Colonic mucosa (tissue), 4 donors: Measurements from ENCODE around the gene PSMD12. TPM values are rescaled to one million over a fixed set of nuclear protein-coding genes. Genes with fewer than 3 reads are reported as not detected.
"Not testable (repeated sequence)": the region's sequence is repeated elsewhere in the genome, so short reads cannot be mapped to it uniquely, and the experiment has no call there.

Experiments used
- DNase-seq: peaks from one replicate; pipeline ENCODE4 v3.0.0-alpha.2; 2020
- H3K27ac ChIP-seq: fragments of 200-600 bp; one replicate; pipeline ENCODE4 v1.8.0; 2021
- H3K27me3 ChIP-seq: fragments of 200-600 bp; one replicate; pipeline ENCODE4 v1.8.0; 2021
- H3K36me3 ChIP-seq: fragments of 200-600 bp; one replicate; pipeline ENCODE4 v1.8.0; 2021
- H3K4me1 ChIP-seq: fragments of 200-600 bp; one replicate; pipeline ENCODE4 v1.8.0; 2021; ENCODE audit warnings: mild to moderate bottlenecking
- H3K4me3 ChIP-seq: fragments of 200-600 bp; one replicate; pipeline ENCODE4 v1.8.0; 2021
- H3K9ac ChIP-seq, 2 donors: one replicate each; pipeline ENCODE4 v1.7.0; 2013; ENCODE audit warnings: control low read depth in 2 of 2, low read depth in 2 of 2, low read length in 2 of 2
- H3K9me3 ChIP-seq: fragments of 200-600 bp; one replicate; pipeline ENCODE4 v1.8.0; 2021
- intact Hi-C: fragments of 100-400 bp; cut with DNase I; formaldehyde crosslinking; loops from one replicate; pipeline ENCODE4 v1.14.1; 2022
- total RNA-seq, 2 donors: library from RNA; stranded (reverse); fragmentation: NEBNext Ultra II Directional in 1 of 2; extraction: Animal tissue kit (Norgen Biotek cat#: 25700) in 1 of 2; gene quantifications; one replicate each; pipeline ENCODE4 v1.2.1, GENCODE V29; 2021
- TF ChIP-seq, protein P1 (sequence below): fragments of 200-600 bp; IDR thresholded peaks from one replicate; pipeline ENCODE4 v1.8.0; 2022; ENCODE audit warnings: antibody characterized with exemption, mild to moderate bottlenecking
- donor health status: healthy.
- donor health status: DM: no; HTN: no; CAD: no.
- donor health status: DM: no; HTN: no; CAD: no.

The PSMD12 gene
- total RNA-seq, 2 donors from 2014 or later: 39.4 to 51.1 TPM

DNA sequence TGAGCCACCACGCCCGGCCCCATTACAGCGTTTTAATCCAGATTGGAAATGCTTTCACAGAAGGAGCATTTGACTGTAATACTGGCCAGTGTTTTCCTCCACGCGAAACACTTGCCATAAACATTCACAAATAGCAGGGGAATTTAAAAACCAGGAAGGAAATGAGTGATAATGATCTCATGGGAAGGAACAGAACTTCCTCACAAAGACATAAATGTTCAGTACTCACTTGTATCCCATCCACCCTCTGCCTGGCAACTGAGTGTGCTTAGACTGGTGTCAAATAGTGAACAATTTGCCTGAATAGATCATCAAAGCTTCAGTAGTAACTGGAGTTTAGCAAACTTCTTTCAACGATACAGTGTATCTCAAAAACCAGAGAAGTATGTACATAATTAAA is 54.1 kb downstream of the PSMD12 start:
- H3K9me3 ChIP-seq: no peaks in the 10 kb centered on the region
- H3K36me3 ChIP-seq: no peaks in the 10 kb centered on the region
- H3K4me3 ChIP-seq: no peak overlapping the region
- no peak overlapping the region for H3K9ac ChIP-seq
- H3K27me3 ChIP-seq: no peaks in the 10 kb centered on the region
- no peak overlapping the region for H3K27ac ChIP-seq
- TF ChIP-seq, protein P1, sequence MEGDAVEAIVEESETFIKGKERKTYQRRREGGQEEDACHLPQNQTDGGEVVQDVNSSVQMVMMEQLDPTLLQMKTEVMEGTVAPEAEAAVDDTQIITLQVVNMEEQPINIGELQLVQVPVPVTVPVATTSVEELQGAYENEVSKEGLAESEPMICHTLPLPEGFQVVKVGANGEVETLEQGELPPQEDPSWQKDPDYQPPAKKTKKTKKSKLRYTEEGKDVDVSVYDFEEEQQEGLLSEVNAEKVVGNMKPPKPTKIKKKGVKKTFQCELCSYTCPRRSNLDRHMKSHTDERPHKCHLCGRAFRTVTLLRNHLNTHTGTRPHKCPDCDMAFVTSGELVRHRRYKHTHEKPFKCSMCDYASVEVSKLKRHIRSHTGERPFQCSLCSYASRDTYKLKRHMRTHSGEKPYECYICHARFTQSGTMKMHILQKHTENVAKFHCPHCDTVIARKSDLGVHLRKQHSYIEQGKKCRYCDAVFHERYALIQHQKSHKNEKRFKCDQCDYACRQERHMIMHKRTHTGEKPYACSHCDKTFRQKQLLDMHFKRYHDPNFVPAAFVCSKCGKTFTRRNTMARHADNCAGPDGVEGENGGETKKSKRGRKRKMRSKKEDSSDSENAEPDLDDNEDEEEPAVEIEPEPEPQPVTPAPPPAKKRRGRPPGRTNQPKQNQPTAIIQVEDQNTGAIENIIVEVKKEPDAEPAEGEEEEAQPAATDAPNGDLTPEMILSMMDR: no peak
- DNase-seq: no peak
- intact Hi-C loops: no loop called here
- no peaks in the 10 kb centered on the region for H3K4me1 ChIP-seq

DNA sequence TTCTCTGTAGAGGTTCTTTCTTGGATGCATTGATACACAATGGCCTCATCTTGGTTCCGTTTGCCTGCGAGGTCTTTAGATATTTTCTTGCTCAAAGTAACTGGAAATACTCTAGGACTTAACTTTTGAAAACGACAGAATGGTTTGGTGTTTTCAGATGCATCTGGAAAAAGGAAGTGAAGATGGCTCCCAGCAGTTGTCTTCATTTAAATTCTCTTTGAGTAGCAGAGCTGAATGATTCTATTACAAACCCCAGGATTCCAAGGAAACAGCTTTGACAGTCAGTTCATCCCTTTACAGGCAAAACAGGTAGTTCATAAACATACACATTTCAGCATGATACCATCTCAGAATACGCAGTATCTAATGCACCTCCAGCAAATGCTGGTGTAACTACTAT is 54.8 kb downstream of the PSMD12 start:
- Histone ChIP-seq H3K36me3 (no peaks in the 10 kb centered on the region), H3K9me3 (no peaks in the 10 kb centered on the region), H3K4me1 (no peaks in the 10 kb centered on the region), H3K27me3 (no peaks in the 10 kb centered on the region), H3K4me3 (no peak overlapping the region), H3K27ac (no peak overlapping the region), H3K9ac (no peak overlapping the region)
- DNase-seq: no peak
- intact Hi-C loops: no loop called here
- TF ChIP-seq, protein P1: no peak

DNA sequence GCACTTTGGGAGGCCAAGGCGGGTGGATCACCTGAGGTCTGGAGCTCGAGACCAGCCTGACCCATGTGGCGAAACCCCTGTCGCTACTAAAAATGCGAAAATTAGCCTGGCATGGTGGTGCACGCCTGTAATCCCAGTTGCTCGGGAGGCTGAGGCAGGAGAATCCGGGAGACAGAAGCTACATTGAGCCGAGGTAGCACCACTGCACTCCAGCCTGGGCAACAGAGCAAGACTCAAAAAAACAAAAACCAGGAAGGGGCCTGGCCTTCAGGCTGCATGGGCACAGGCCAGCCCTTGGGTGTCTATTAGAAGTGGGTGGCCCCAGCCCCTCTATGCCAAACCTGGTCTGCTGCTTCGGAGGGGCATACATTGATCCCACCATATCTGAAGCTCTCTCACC is 56.0 kb downstream of the PSMD12 start:
- TF ChIP-seq, protein P1: no peak
- DNase-seq: no peak
- Histone ChIP-seq H3K4me1 (no peaks in the 10 kb centered on the region), H3K4me3 (no peak overlapping the region), H3K27ac (no peak overlapping the region), H3K36me3 (no peaks in the 10 kb centered on the region), H3K9ac (no peak overlapping the region), H3K27me3 (no peaks in the 10 kb centered on the region), H3K9me3 (no peaks in the 10 kb centered on the region)
- intact Hi-C loops: no loop called here

DNA sequence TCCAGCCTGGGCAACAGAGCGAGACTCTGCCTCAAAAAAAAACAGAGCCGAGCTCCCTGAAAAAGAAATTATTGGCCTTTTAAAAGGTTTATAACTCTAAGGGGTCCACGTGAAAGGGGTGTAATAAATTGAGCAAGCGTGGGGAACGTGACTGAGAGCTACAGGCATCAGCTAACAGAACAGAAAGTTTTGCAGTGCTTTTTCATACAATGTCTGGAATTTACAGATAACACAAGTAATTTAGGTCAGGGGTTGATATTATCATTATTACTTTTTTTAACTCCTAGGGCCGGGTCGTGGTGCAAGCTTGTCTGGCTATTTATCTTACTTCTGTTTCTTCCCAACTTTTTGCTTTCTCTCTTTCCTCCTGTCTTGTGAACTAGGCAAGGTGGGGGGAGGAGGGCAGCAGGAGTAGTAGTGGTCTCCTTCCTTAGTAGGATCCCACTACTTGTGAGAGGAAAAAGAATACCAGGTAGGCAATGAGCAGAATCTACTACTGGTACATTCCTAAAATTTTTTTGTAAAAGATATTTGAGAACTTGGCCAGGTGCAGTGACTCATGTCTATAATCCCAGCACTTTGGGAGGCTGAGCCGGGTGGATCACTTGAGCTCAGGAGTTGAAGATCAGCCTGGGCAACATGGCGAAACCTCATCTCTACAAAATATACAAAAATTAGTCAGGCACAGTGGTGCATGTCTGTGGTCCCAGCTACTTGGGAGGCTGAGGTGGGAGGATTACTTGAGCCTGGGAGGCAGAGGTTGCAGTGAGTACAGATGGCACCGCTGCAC is 60.7 kb downstream of the PSMD12 start:
- H3K4me1 ChIP-seq, intact Hi-C loops, H3K4me3 ChIP-seq, H3K9ac ChIP-seq, H3K27ac ChIP-seq, H3K36me3 ChIP-seq, DNase-seq, H3K9me3 ChIP-seq, H3K27me3 ChIP-seq: not testable (repeated sequence)

DNA sequence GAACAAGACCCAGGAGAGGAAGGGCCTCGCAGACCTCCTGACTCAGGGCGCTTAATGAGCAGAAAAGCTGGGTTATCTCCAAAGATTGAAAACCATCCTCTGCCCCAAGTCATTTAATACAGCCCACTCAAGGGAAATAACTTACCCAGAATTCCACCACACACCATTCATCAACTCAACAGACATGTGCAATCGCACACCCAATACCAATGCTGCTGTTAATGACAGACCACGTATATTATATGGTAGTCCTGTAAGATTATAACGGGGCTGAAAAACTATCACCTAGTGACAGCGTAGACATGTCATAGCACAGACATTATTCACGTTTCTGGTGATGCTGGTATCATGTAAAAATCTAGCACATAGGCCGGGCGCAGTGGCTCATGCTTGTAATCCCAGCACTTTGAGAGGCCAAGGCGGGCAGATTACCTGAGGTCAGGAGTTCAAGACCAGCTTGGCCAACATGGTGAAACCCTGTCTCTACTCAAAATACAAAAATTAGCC is 68.9 kb downstream of the PSMD12 start:
- intact Hi-C loops: no loop called here
- H3K9ac ChIP-seq: no peak overlapping the region
- H3K9me3 ChIP-seq: no peaks in the 10 kb centered on the region

More for the DNA sequence above, 68.9 kb downstream of the PSMD12 start:
- no peak overlapping the region for H3K4me3 ChIP-seq
- no peaks in the 10 kb centered on the region for H3K36me3 ChIP-seq
- H3K27ac ChIP-seq: no peak overlapping the region
- DNase-seq: no peak
- TF ChIP-seq, protein P1: no peak
- H3K27me3 ChIP-seq: no peaks in the 10 kb centered on the region
- no peaks in the 10 kb centered on the region for H3K4me1 ChIP-seq
